Left cardiac atrium (tissue), 4 donors: ENCODE data around the gene RETSAT. TPM values are rescaled to one million over a fixed set of nuclear protein-coding genes. Genes with fewer than 3 reads are reported as not detected.
A peak's percentile ranks its signal among the peaks of the same experiment; 100 is the strongest.
"Not testable (repeated sequence)": the region's sequence is repeated elsewhere in the genome, so short reads cannot be mapped to it uniquely, and the experiment has no call there.

ENCODE experiments used
- ATAC-seq, 2 donors: fragments of 200-7000 bp; cut with Tn5 transposase; one replicate each; pipeline ENCODE4 v1.9.1; 2020; ENCODE audit warnings: mild to moderate bottlenecking in 2 of 2, moderate library complexity in 2 of 2
- DNase-seq: peaks from one replicate; pipeline ENCODE4 v3.0.0-alpha.2; 2020
- intact Hi-C, 2 donors: fragments of 100-400 bp; cut with DNase I; formaldehyde crosslinking; loops; one replicate each; pipeline versions ENCODE4 v1.14.1 to v1.15.1; 2022 to 2023
- total RNA-seq, 2 donors: library from RNA; stranded (reverse); fragmentation: NEBNext Ultra II Directional; extraction: Animal tissue kit (Norgen Biotek cat#: 25700); gene quantifications; one replicate each; pipeline ENCODE4 v1.2.1, GENCODE V29; 2021
- donor health status: DM: no; HTN: yes; CAD: no.
- donor health status: DM: no; HTN: yes; CAD: no; lungs with severe emphysema.
- donor health status: DM: yes; HTN: yes; CAD: no.
- donor health status: Dilated cardiomyopathy.

Gene RETSAT
- total RNA-seq, 2 donors from 2014 or later, result 79.9 to 84.0 TPM

GRCh38 chr2:85383850-85384249, 29.5 kb upstream of the RETSAT start:
- intact Hi-C loops, result no loop called here

GRCh38 chr2:85383151-85383550, 28.8 kb upstream of the RETSAT start:
- intact Hi-C loops, DNase-seq: not testable (repeated sequence)
- ATAC-seq, result peak in 1 of 2 donors; percentile 71

More at GRCh38 chr2:85383850-85384249, 29.5 kb upstream of the RETSAT start:
- no peak for ATAC-seq
- DNase-seq, result no peak

- no peak for ATAC-seq
- intact Hi-C loops, result no loop called here
Observed at GRCh38 chr2:85380048-85380447, 25.7 kb upstream of the RETSAT start.

GRCh38 chr2:85378257-85378656, 23.9 kb upstream of the RETSAT start:
- no peak for DNase-seq
- intact Hi-C loops, result no loop called here

More at GRCh38 chr2:85380048-85380447, 25.7 kb upstream of the RETSAT start:
- DNase-seq, result no peak

GRCh38 chr2:85377083-85377482, 22.8 kb upstream of the RETSAT start:
- ATAC-seq (peak in 1 of 2 donors; percentile 63), DNase-seq (no peak)
- intact Hi-C loops, result no loop called here

More at GRCh38 chr2:85378257-85378656, 23.9 kb upstream of the RETSAT start:
- no peak for ATAC-seq

GRCh38 chr2:85376291-85377065, 22.1 kb upstream of the RETSAT start:
- DNase-seq (no peak), ATAC-seq (peak in 1 of 2 donors; percentile 90)
- intact Hi-C loops, result no loop called here

- DNase-seq (no peak), ATAC-seq (peak in 1 of 2 donors; percentile 91)
- intact Hi-C loops, result no loop called here
Observed at GRCh38 chr2:85371045-85371444, 16.7 kb upstream of the RETSAT start.

- no peak for DNase-seq
- ATAC-seq, result no peak
- intact Hi-C loops, result no loop called here
Observed at GRCh38 chr2:85369500-85369899, 15.2 kb upstream of the RETSAT start.

- no peak for ATAC-seq
- DNase-seq, result no peak
- intact Hi-C loops, result no loop called here
Observed at GRCh38 chr2:85368921-85369320, 14.6 kb upstream of the RETSAT start.

- ATAC-seq (no peak), DNase-seq (no peak)
- intact Hi-C loops, result no loop called here
Observed at GRCh38 chr2:85367180-85367579, 12.9 kb upstream of the RETSAT start.

GRCh38 chr2:85362653-85363387, 8.5 kb upstream of the RETSAT start:
- intact Hi-C loops, ATAC-seq, DNase-seq: not testable (repeated sequence)

GRCh38 chr2:85357736-85358135, 3.4 kb upstream of the RETSAT start:
- no peak for ATAC-seq
- intact Hi-C loops, result no loop called here
- DNase-seq, result no peak

GRCh38 chr2:85356186-85356585, 1.9 kb upstream of the RETSAT start:
- intact Hi-C loops, result no loop called here
- no peak for ATAC-seq
- DNase-seq, result no peak

- intact Hi-C loops, result no loop called here
- ATAC-seq, result no peak
Observed at GRCh38 chr2:85355521-85355920, 1.2 kb upstream of the RETSAT start.

GRCh38 chr2:85355073-85355410, 714 bp upstream of the RETSAT start:
- intact Hi-C loops, result no loop called here
- ATAC-seq, result peak in 1 of 2 donors; percentile 2
- DNase-seq, result no peak

More at GRCh38 chr2:85355521-85355920, 1.2 kb upstream of the RETSAT start:
- no peak for DNase-seq

- intact Hi-C loops, result loop anchor here in 1 of 2 donors (1.0 kb wide), 1 partner anchor 27 kb away; the partner anchor contains the start of gene TGOLN2
- DNase-seq (peak; percentile 68), ATAC-seq (peak; percentile 44 to 75)
Observed at GRCh38 chr2:85353876-85354285, 447 bp downstream of the RETSAT start.

- ATAC-seq (no peak), DNase-seq (no peak)
- intact Hi-C loops, result no loop called here
Observed at GRCh38 chr2:85347599-85347998, 6.7 kb downstream of the RETSAT start.

- intact Hi-C loops, result no loop called here
- no peak for ATAC-seq
Observed at GRCh38 chr2:85344356-85344954, 9.9 kb downstream of the RETSAT start.

GRCh38 chr2:85343207-85343895, 11.0 kb downstream of the RETSAT start:
- intact Hi-C loops, DNase-seq: not testable (repeated sequence)
- ATAC-seq, result peak in 1 of 2 donors; percentile 12

More at GRCh38 chr2:85344356-85344954, 9.9 kb downstream of the RETSAT start:
- no peak for DNase-seq
